Activated naive CD4-positive, alpha-beta T cell treated with anti-CD3 and anti-CD28 coated beads, Interleukin-2, amount 10 ng/mL, durations not matched to agents 7 days and 5 days (primary cell): Measurements from ENCODE around the gene CTPS1.

Source experiments
- CTCF ChIA-PET: fragments of 350-600 bp; sonication (Branson Sonifier 250); formaldehyde crosslinking; loops from one replicate; lab custom pipeline; 2021; ENCODE audit warnings: antibody characterized with exemption; lab: Charles Lee
- DNase-seq: peaks from one replicate; pipeline ENCODE4 v3.0.0-alpha.2; 2020
- H3K27ac Mint-ChIP-seq: one replicate; pipeline ENCODE4 v1.8.0; 2021; ENCODE audit warnings: mild to moderate bottlenecking, moderate library complexity, mixed read lengths
- H3K27me3 Mint-ChIP-seq: one replicate; pipeline ENCODE4 v1.8.0; 2021; ENCODE audit warnings: mild to moderate bottlenecking, mixed read lengths
- H3K36me3 Mint-ChIP-seq: one replicate; pipeline ENCODE4 v1.8.0; 2021; ENCODE audit warnings: mixed read lengths
- H3K4me1 Mint-ChIP-seq: one replicate; pipeline ENCODE4 v1.8.0; 2021; ENCODE audit warnings: mixed read lengths
- H3K4me3 Mint-ChIP-seq: one replicate; pipeline ENCODE4 v1.8.0; 2021; ENCODE audit warnings: mild to moderate bottlenecking, moderate library complexity, mixed read lengths
- H3K9me3 Mint-ChIP-seq: one replicate; pipeline ENCODE4 v1.8.0; 2021; ENCODE audit warnings: mixed read lengths

Gene CTPS1

GRCh38 chr1:40977716-40978115 is 1.8 kb upstream of the CTPS1 start:
- peaks cover 14% of the 10 kb centered on the region for H3K36me3 Mint-ChIP-seq
- DNase-seq = no peak
- peaks cover 8% of the 10 kb centered on the region for H3K27me3 Mint-ChIP-seq
- H3K4me1 Mint-ChIP-seq = peaks cover 29% of the 10 kb centered on the region
- no peak overlapping the region for H3K4me3 Mint-ChIP-seq
- H3K9me3 Mint-ChIP-seq = no peaks in the 10 kb centered on the region
- CTCF ChIA-PET = no interaction called here
- no peak overlapping the region for H3K27ac Mint-ChIP-seq

DNA sequence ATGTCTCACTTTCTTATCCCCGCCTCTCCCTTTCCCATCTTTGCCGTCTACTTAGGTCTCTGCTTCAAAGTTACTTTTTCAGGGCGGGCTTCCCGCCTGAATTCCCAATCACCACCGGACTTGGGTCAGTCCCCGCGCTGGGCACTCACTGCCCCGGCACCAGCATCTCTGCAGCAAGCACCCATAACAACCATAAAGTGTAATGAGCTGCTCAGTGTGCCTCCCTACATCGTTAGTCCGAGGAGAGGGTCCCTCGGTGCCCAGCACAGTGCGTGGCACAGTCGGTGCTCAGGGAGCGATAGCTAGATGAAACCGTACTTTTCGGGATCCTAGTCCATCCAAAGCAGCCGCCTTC is 633 bp upstream of the CTPS1 start:
- no peaks in the 10 kb centered on the region for H3K9me3 Mint-ChIP-seq
- peak overlapping the region; percentile 91 for H3K27ac Mint-ChIP-seq
- H3K36me3 Mint-ChIP-seq = peaks cover 19% of the 10 kb centered on the region
- CTCF ChIA-PET = no interaction called here
- H3K27me3 Mint-ChIP-seq = peaks cover 8% of the 10 kb centered on the region
- peaks cover 36% of the 10 kb centered on the region for H3K4me1 Mint-ChIP-seq
- peak overlapping the region; percentile 81 for H3K4me3 Mint-ChIP-seq
- no peak for DNase-seq

GRCh38 chr1:40980068-40980452 is 564 bp downstream of the CTPS1 start:
- H3K4me1 Mint-ChIP-seq = peaks cover 45% of the 10 kb centered on the region
- CTCF ChIA-PET = interaction anchor here (1.0 to 1.1 kb wide), 2 partner anchors 24 to 27 kb away, joined by 3 read pairs; no protein-coding TSS in a partner anchor
- no peaks in the 10 kb centered on the region for H3K9me3 Mint-ChIP-seq
- H3K4me3 Mint-ChIP-seq = peak overlapping the region; percentile 79
- H3K27ac Mint-ChIP-seq = peak overlapping the region; percentile 89
- H3K27me3 Mint-ChIP-seq = peaks cover 6% of the 10 kb centered on the region
- DNase-seq = no peak
- H3K36me3 Mint-ChIP-seq = peaks cover 22% of the 10 kb centered on the region

DNA sequence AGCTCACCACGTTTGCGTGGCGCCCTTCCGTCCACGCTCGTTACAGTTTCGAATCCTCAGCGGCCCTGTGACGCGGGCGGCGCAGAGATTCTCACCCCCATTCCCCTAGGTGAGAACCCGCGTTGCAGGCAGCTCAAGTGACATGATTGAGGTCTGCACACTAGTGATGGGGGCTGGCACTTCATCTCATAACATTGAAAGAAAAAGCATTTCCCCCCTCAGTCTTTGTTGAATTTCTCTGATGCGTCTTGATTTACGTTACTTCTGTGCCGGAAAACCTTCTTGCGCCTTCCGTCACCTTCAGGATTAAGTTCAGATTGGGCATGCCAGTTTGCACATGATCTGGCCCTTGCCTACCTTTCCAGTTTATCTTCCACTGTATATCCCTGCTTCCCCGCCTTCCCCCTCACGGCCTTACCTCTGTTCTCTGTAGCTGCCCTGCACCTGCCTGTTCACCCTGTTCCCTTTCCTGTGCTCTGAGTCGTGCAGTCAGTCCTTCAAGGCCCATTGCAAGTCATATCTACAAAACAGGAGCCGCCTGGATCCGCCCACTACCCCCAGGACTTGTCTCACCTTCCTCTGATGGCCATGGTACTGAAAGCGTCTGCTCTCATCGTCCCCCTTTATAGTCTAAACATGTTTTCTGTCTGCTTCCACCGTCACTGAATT is 1.1 kb downstream of the CTPS1 start:
- Mint-ChIP-seq H3K4me1 (peaks cover 45% of the 10 kb centered on the region), H3K9me3 (no peaks in the 10 kb centered on the region), H3K27me3 (peaks cover 4% of the 10 kb centered on the region), H3K27ac (peak overlapping the region; percentile 89), H3K4me3 (peak overlapping the region; percentile 79), H3K36me3 (peaks cover 27% of the 10 kb centered on the region)
- CTCF ChIA-PET = interaction anchor here (1.0 to 1.1 kb wide), 2 partner anchors 23 to 28 kb away, joined by 3 read pairs; no protein-coding TSS in a partner anchor
- DNase-seq = peak; percentile 63

DNA sequence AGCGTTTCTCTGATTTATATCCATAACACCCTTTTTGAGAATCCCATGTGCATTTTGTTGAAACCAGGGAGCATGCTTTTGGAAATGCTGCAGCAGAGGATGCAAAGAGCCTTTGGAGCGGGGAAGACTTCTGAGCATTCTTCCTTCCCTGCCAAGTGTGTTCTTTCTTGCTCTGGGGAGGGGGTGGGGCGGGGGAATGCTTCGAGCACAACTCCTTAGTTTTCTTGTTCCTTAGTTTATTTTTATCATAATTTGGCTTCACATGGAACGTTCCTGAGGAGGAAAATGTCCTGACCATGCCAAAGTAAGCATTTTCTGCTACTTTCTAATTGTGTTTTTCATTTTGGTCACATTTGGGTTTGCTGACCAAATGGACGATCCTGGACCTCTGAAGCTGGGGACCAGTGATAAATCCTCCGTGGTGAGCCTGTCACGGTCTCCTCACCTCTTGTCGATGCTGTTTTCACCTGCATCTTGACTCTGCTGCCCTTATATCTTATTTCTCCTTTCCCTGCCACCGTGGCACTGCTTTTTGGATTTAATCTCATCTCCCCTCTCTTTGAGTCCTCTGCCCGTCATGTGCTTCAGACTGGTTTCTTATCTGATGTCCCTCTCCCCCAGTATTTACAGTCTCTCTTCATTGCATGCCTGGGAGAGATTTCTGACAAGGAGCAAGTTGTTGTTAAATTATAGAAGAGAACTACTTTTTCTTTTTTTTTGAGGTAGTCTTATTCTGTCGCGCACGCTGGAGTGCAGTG is 2.4 kb downstream of the CTPS1 start:
- Mint-ChIP-seq H3K4me3 (peak overlapping the region; percentile 79), H3K9me3 (no peaks in the 10 kb centered on the region), H3K27ac (peak overlapping the region; percentile 13), H3K36me3 (peaks cover 38% of the 10 kb centered on the region), H3K27me3 (peaks cover 4% of the 10 kb centered on the region), H3K4me1 (peaks cover 49% of the 10 kb centered on the region)
- CTCF ChIA-PET = interaction anchor here (1.3 to 1.5 kb wide), 2 partner anchors 10 to 21 kb away, joined by 3 to 7 read pairs; no protein-coding TSS in a partner anchor
- DNase-seq = no peak

DNA sequence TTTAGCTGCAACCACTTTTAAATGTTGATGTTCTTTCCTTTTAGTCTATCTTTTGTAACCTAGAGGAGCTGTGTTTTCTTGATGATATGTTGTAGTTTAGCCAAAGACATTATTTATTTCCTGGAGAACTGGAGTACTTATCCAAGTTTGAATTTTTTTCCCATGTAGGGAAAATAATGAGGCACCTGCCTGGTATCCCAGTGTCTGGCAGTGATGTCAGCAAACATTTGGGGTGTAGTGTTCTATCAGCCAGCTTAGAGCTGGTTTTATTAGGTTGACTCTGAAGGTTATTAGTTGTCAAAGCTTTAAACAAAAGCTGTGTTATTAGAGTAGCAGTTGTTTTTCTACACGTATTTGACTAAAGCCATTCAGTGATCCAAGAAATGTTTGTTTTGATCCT is 3.2 kb downstream of the CTPS1 start:
- peaks cover 46% of the 10 kb centered on the region for H3K36me3 Mint-ChIP-seq
- CTCF ChIA-PET = interaction anchor here (1.3 to 1.5 kb wide), 2 partner anchors 9 to 21 kb away, joined by 3 to 7 read pairs; no protein-coding TSS in a partner anchor
- no peaks in the 10 kb centered on the region for H3K9me3 Mint-ChIP-seq
- H3K4me1 Mint-ChIP-seq = peaks cover 46% of the 10 kb centered on the region
- no peak overlapping the region for H3K4me3 Mint-ChIP-seq
- H3K27me3 Mint-ChIP-seq = no peaks in the 10 kb centered on the region
- no peak overlapping the region for H3K27ac Mint-ChIP-seq
- no peak for DNase-seq

DNA sequence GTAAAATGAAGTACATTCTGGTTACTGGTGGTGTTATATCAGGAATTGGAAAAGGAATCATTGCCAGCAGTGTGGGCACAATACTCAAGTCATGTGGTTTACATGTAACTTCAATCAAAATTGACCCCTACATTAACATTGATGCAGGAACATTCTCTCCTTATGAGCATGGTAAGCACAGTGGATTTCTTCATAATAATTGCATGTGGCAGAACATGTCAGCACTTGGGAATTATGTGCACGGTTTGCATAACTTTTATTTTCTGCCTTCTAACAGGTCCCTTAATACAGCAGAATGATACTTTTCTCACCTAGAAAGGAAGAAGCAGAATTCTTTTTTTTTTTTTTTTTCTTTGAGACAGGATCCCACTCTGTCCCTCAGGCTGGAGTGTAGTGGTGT is 3.8 kb downstream of the CTPS1 start:
- Mint-ChIP-seq H3K27me3 (no peaks in the 10 kb centered on the region), H3K27ac (no peak overlapping the region), H3K9me3 (no peaks in the 10 kb centered on the region), H3K4me3 (no peak overlapping the region), H3K4me1 (peaks cover 46% of the 10 kb centered on the region), H3K36me3 (peaks cover 51% of the 10 kb centered on the region)
- DNase-seq = no peak
- CTCF ChIA-PET = interaction anchor here (1.5 kb wide), 1 partner anchor 20 kb away, joined by 7 read pairs; no protein-coding TSS in a partner anchor

DNA sequence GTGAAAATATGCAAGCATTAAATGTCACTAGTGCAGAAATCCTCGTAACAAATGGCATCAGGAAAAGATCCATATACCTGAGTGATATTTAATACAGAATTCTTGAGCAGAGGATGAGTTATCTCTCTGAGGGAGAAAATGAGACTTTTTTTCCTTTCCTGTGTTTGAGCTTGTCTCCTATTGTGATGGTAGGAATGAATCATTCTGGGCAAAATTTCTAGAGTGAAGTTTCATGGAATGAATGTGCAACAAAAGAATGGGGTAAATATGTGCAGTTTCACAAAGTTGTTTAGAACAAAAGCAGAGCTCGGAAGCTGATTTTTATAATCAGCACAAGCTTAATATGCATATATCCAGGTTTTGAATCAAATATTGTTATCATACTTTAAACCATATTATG is 4.6 kb downstream of the CTPS1 start:
- CTCF ChIA-PET = interaction anchor here (1.4 to 2.5 kb wide), 2 partner anchors 11 to 20 kb away, joined by 3 to 9 read pairs; no protein-coding TSS in a partner anchor
- Mint-ChIP-seq H3K36me3 (peaks cover 59% of the 10 kb centered on the region), H3K27ac (no peak overlapping the region), H3K4me3 (no peak overlapping the region), H3K4me1 (peaks cover 43% of the 10 kb centered on the region), H3K27me3 (no peaks in the 10 kb centered on the region), H3K9me3 (no peaks in the 10 kb centered on the region)
- DNase-seq = no peak

DNA sequence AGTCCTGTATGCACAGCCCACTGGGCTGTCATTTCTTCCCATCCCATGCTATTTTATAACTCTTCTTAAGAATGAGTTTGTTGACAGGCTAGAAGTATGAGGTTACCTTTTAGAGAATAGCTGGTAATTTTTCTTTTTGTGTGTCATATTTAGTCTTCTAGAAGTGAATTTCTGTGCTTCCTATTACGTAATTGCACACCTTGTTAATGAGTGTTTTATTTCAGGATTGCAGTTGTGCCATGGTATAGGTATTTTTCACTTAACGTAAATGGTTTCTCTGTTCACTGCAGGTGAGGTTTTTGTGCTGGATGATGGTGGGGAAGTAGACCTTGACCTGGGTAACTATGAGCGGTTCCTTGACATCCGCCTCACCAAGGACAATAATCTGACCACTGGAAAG is 5.0 kb downstream of the CTPS1 start:
- peaks cover 43% of the 10 kb centered on the region for H3K4me1 Mint-ChIP-seq
- H3K36me3 Mint-ChIP-seq = peaks cover 63% of the 10 kb centered on the region
- H3K27ac Mint-ChIP-seq = no peak overlapping the region
- CTCF ChIA-PET = interaction anchor here (1.4 to 2.5 kb wide), 2 partner anchors 11 to 19 kb away, joined by 3 to 9 read pairs; no protein-coding TSS in a partner anchor
- H3K4me3 Mint-ChIP-seq = no peak overlapping the region
- H3K27me3 Mint-ChIP-seq = no peaks in the 10 kb centered on the region
- no peak for DNase-seq
- no peaks in the 10 kb centered on the region for H3K9me3 Mint-ChIP-seq

- CTCF ChIA-PET = interaction anchor here (1.4 to 2.5 kb wide), 2 partner anchors 10 to 19 kb away, joined by 3 to 9 read pairs; no protein-coding TSS in a partner anchor
- DNase-seq = no peak
- no peak overlapping the region for H3K27ac Mint-ChIP-seq
- H3K36me3 Mint-ChIP-seq = peaks cover 66% of the 10 kb centered on the region
- no peaks in the 10 kb centered on the region for H3K27me3 Mint-ChIP-seq
- H3K9me3 Mint-ChIP-seq = no peaks in the 10 kb centered on the region
- no peak overlapping the region for H3K4me3 Mint-ChIP-seq
- H3K4me1 Mint-ChIP-seq = peaks cover 43% of the 10 kb centered on the region
Measured at GRCh38 chr1:40985161-40985560, 5.7 kb downstream of the CTPS1 start.

DNA sequence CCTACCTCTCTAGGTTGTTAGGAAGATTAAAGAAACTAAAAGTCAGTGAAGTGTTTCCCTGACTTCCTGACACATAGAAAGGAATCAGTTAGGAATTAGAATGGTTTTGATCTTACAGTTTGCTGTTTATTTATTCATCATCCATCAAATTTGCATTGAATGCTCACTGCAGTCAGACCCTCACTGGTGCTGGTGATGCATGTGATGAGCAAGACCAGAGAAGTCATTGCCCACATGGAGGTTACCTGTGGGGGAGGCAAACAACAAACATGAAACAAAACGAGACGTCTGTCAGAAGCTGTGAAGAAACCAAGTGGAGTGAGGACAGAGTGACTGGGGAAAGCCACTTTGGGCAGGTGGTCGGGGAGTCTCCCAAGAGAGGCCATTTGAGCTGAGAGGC is 6.4 kb downstream of the CTPS1 start:
- no peak overlapping the region for H3K4me3 Mint-ChIP-seq
- H3K27ac Mint-ChIP-seq = no peak overlapping the region
- CTCF ChIA-PET = interaction anchor here (2.5 kb wide), 1 partner anchor 18 kb away, joined by 9 read pairs; no protein-coding TSS in a partner anchor

DNA sequence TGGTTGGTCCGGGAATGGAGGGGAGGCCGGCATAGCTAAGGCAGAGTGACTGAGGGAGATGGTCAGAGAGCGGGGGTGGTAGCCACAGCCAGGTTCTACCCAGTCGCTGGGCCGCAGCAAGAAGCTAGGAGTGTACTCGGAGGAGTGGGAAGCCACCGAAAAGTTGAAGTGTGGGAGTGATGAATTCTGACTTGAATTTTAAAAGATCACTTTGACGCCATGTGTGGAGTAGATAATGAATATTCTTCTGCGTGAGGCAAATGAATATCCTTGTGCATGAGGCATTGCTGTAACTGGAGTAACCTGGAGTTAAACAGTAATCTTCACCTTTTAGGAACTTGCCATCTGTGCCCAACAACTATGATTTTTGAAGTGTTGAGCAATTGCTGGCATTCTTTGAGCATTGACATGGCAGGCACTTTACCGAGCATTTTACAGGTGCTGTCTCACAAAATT is 6.9 kb downstream of the CTPS1 start:
- Mint-ChIP-seq H3K27ac (no peak overlapping the region), H3K9me3 (no peaks in the 10 kb centered on the region)
- CTCF ChIA-PET = interaction anchor here (2.5 kb wide), 1 partner anchor 18 kb away, joined by 9 read pairs; no protein-coding TSS in a partner anchor

More for the DNA sequence above, 6.4 kb downstream of the CTPS1 start:
- Mint-ChIP-seq H3K36me3 (peaks cover 69% of the 10 kb centered on the region), H3K9me3 (no peaks in the 10 kb centered on the region), H3K27me3 (no peaks in the 10 kb centered on the region), H3K4me1 (peaks cover 37% of the 10 kb centered on the region)
- no peak for DNase-seq

DNA sequence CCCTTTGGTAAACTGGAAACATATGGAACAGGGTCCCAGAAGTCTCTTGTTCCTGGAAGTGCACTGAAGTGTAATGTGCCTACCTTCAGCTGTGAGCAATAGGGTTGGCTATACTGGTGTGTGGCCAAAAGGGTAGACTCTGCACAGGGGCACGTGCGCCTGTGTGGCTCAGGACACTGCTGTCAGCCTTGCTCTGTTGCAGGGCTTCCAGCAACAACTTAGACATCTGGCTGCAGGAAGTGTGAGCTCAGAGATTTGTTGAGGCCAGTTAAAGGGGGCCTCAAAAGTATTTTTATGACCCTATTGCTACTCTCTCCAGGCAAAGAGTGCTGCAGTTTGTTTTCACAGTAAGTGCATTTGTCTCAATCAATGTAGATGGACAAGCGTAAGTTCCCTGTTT is 7.5 kb downstream of the CTPS1 start:
- Mint-ChIP-seq H3K36me3 (peaks cover 74% of the 10 kb centered on the region), H3K4me1 (peaks cover 27% of the 10 kb centered on the region)
- CTCF ChIA-PET = no interaction called here

More for the DNA sequence above, 6.9 kb downstream of the CTPS1 start:
- no peak for DNase-seq
- no peaks in the 10 kb centered on the region for H3K27me3 Mint-ChIP-seq
- peaks cover 32% of the 10 kb centered on the region for H3K4me1 Mint-ChIP-seq
- peaks cover 68% of the 10 kb centered on the region for H3K36me3 Mint-ChIP-seq
- no peak overlapping the region for H3K4me3 Mint-ChIP-seq

More for the DNA sequence above, 7.5 kb downstream of the CTPS1 start:
- H3K9me3 Mint-ChIP-seq = no peaks in the 10 kb centered on the region
- H3K27me3 Mint-ChIP-seq = no peaks in the 10 kb centered on the region
- H3K27ac Mint-ChIP-seq = no peak overlapping the region
- no peak overlapping the region for H3K4me3 Mint-ChIP-seq
- DNase-seq = no peak
